ENCODE data around the gene ACADSB.

ACADSB gene

GRCh38 chr10:123102673-123103072, 93.9 kb downstream of the ACADSB start:
- no peaks in the 10 kb centered on the region for H3K9me3 ChIP-seq (ENCODE audit: low read length)
- no peak overlapping the region for H3K4me3 ChIP-seq (ENCODE audit: low read length)
- no peaks in the 10 kb centered on the region for H3K36me3 ChIP-seq (ENCODE audit: insufficient read depth, low read length)
- H2AFZ ChIP-seq (ENCODE audit: low read depth, low read length) = no peak overlapping the region
- H3K4me1 ChIP-seq (ENCODE audit: insufficient read depth, low read length) = no peaks in the 10 kb centered on the region
- peaks cover 4% of the 10 kb centered on the region for H3K27me3 ChIP-seq (ENCODE audit: insufficient read depth, low read length)

GRCh38 chr10:123103944-123104343, 95.1 kb downstream of the ACADSB start:
- Histone ChIP-seq H3K27me3 (ENCODE audit: insufficient read depth, low read length) (peaks cover 4% of the 10 kb centered on the region), H3K36me3 (ENCODE audit: insufficient read depth, low read length) (no peaks in the 10 kb centered on the region), H3K9me3 (ENCODE audit: low read length) (no peaks in the 10 kb centered on the region), H3K4me3 (ENCODE audit: low read length) (no peak overlapping the region), H2AFZ (ENCODE audit: low read depth, low read length) (no peak overlapping the region), H3K4me1 (ENCODE audit: insufficient read depth, low read length) (no peaks in the 10 kb centered on the region)
